ENCODE results near the gene ATP6V0A1. TPM values are rescaled to one million over a fixed set of nuclear protein-coding genes. Genes with fewer than 3 reads are reported as not detected.
A peak's percentile ranks its signal among the peaks of the same experiment; 100 is the strongest.

The ATP6V0A1 gene
- total RNA-seq, 2 donors from 2014 or later = 14.6 to 44.3 TPM

DNA sequence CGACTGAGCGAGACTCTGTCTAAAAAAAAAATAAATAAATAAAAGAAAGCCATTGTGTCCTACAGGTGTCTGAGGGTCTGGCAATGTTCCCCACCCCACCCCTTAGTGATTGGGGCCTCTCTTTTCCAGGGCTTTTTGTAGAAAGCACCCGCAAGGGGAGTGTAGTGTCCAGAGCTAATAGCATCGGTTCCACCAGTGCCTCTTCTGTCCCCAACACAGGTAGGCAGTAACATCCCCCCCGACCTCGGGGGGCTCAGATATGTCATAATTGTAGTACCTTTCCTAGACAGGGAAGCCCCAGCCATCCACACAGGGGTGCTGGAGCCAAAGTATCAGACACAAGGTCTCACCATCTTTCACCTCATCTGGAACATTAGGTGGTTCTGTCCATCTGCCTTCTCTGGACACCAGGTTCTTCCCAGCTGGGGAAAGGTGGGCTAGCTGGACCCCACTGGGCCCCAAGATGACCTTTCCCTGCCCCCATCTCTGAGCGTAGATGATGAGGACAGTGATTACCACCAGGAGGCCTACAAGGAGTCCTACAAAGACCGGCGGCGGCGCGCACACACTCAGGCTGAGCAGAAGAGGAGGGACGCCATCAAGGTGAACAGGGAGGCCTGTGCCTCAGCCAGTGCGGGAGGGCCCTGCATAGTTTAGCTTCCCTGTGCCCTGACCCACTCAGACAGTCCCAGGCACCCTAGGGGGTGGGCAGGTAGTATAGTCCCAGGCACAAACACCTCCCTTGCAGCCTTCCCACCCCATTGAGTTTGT lies 109.8 kb downstream of the ATP6V0A1 start:
- Mint-ChIP-seq H3K4me3 (peak overlapping the region; percentile 93), H3K9me3 (no peaks in the 10 kb centered on the region), H3K4me1 (peaks cover 9% of the 10 kb centered on the region)

DNA sequence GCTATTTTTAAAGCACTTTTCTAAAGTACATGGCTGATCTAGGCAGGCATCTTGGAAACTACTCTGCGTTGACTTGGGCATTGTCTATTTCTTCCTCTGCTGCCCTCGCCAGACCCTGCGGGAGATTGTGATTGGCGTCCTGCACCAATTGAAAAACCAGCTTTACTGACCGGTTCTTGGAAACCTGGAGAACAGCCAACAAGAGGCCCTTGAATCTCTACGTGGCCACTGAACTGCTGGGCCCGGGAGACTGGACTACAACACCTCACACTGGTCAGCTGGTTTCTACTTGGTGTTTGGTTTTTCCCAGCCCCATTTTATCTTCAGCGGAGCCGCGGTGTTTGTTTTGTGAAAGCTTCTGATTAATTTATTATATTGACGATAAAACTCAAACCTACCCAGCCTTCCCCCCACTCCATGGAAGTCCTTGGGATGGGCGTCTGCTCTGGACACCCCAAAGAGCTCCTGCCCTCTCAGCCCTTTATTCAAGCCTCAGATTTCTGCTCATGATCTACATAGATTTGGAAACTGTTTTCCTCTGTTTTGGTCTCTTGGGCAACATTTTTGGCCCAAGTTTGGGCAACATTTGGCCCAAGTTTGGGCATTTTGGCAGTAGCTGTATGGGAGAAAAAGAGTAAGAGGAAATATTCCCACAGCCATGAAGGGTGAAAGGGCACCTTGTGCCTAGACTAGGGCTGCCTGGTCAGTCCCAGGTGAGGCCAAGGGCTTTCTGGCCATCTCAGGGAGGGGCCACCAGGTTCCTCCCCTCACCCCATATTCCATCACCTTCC lies 113.0 kb downstream of the ATP6V0A1 start:
- Mint-ChIP-seq H3K9me3 (no peaks in the 10 kb centered on the region), H3K36me3 (ENCODE audit: low read depth) (peaks cover 97% of the 10 kb centered on the region), H3K4me3 (no peak overlapping the region), H3K4me1 (peaks cover 18% of the 10 kb centered on the region), H3K27me3 (no peaks in the 10 kb centered on the region), H3K27ac (no peak overlapping the region)
- no peak for ATAC-seq (replicated peaks)

More for the DNA sequence above, 109.8 kb downstream of the ATP6V0A1 start:
- peaks cover 89% of the 10 kb centered on the region for H3K36me3 Mint-ChIP-seq (ENCODE audit: low read depth)
- ATAC-seq (replicated peaks) = no peak
- H3K27me3 Mint-ChIP-seq = no peaks in the 10 kb centered on the region
- no peak overlapping the region for H3K27ac Mint-ChIP-seq

Other genes with a start within 250 kb of the ATP6V0A1 start
- 100 to 1,000 TPM; 124 to 255 TPM for gene STAT5B, start 182.5 kb upstream of the ATP6V0A1 start, total RNA-seq
- 100 to 1,000 TPM; 133 to 305 TPM for gene STAT5A, start 170.4 kb upstream of the ATP6V0A1 start, total RNA-seq
- 100 to 1,000 TPM; 179 to 429 TPM for gene STAT3, start 70.4 kb upstream of the ATP6V0A1 start, total RNA-seq
- gene CAVIN1, start 35.6 kb upstream of the ATP6V0A1 start, total RNA-seq = 1 to 10 TPM; 2.5 to 6.1 TPM
- gene NAGLU, start 77.4 kb downstream of the ATP6V0A1 start, total RNA-seq = 10 to 100 TPM in 1 of 2 donors, 1 to 10 TPM in 1; 8.4 to 11.0 TPM
- gene HSD17B1, start 94.0 kb downstream of the ATP6V0A1 start, total RNA-seq = under 1 TPM; 0.82 to 0.90 TPM
- gene COASY, start 103.3 kb downstream of the ATP6V0A1 start, total RNA-seq = 100 to 1,000 TPM in 1 of 2 donors, 10 to 100 TPM in 1; 76.7 to 108 TPM
- gene MLX, start 108.2 kb downstream of the ATP6V0A1 start, total RNA-seq = 10 to 100 TPM; 46.2 to 57.8 TPM
- gene PSMC3IP, start 118.9 kb downstream of the ATP6V0A1 start, total RNA-seq = 10 to 100 TPM; 25.9 to 34.2 TPM
- 10 to 100 TPM; 38.5 to 50.7 TPM for gene RETREG3, start 150.5 kb downstream of the ATP6V0A1 start, total RNA-seq
- gene TUBG1, start 150.8 kb downstream of the ATP6V0A1 start, total RNA-seq = 10 to 100 TPM; 55.8 to 88.4 TPM
- gene TUBG2, start 200.4 kb downstream of the ATP6V0A1 start, total RNA-seq = 10 to 100 TPM in 1 of 2 donors, 1 to 10 TPM in 1; 7.5 to 15.7 TPM
- 1 to 10 TPM in 1 of 2 donors, under 1 TPM in 1; 0.61 to 1.5 TPM for gene PLEKHH3, start 218.1 kb downstream of the ATP6V0A1 start, total RNA-seq
- 1 to 10 TPM in 1 of 2 donors, under 1 TPM in 1; 0.82 to 1.1 TPM for gene CCR10, start 223.0 kb downstream of the ATP6V0A1 start, total RNA-seq
- gene CNTNAP1, start 223.7 kb downstream of the ATP6V0A1 start, total RNA-seq = 1 to 10 TPM in 1 of 2 donors, under 1 TPM in 1; 0.61 to 2.8 TPM

Measured in activated T-helper 17 cell treated with anti-CD3 and anti-CD28 coated beads, Interleukin-2, amount 50 U/mL, for 72 hours (primary cell).